H1 (cell line): Measurements from ENCODE around the gene KLHL24. TPM values are rescaled to one million over a fixed set of nuclear protein-coding genes. Genes with fewer than 3 reads are reported as not detected.

Source experiments
- CTCF ChIA-PET: fragments of 300-600 bp; sonication (Branson Sonifier 250); formaldehyde crosslinking; loops from one replicate; lab custom pipeline; 2021; ENCODE audit not compliant: partially characterized antibody; lab: Charles Lee
- POLR2A ChIA-PET: fragments of 300-600 bp; sonication (Branson Sonifier 250); formaldehyde crosslinking; loops from one replicate; lab custom pipeline; 2021; ENCODE audit warnings: inconsistent platforms; ENCODE audit not compliant: partially characterized antibody; lab: Charles Lee
- DNase-seq, 2 experiments: peaks; one replicate each; pipeline versions ENCODE4 v3.0.0 to v3.0.0-alpha.2; 2010 to 2022; ENCODE audit warnings: low spot score in 2 of 2, low read depth in 1 of 2, mixed read lengths in 1 of 2
- FAIRE-seq: peaks from 2 replicates; lab custom pipeline; 2011; peaks lifted over from hg19 to GRCh38; lab: Jason Lieb, UNC
- H2AFZ ChIP-seq: 2 replicates; pipeline ENCODE4 v1.8.1; 2012; ENCODE audit warnings: low read length, inconsistent platforms
- H2AK5ac ChIP-seq: 2 replicates; pipeline ENCODE4 v1.6.1; 2013; ENCODE audit warnings: low read depth, low read length
- H2BK120ac ChIP-seq: replicated peaks from 2 replicates; pipeline ENCODE3; 2013; ENCODE audit warnings: low read depth, low read length, inconsistent platforms
- H2BK12ac ChIP-seq: 2 replicates; pipeline ENCODE4 v1.6.1; 2013; ENCODE audit warnings: low read depth, low read length
- H2BK15ac ChIP-seq: 2 replicates; pipeline ENCODE4 v1.6.1; 2013; ENCODE audit warnings: low read length
- H2BK20ac ChIP-seq: 2 replicates; pipeline ENCODE4 v1.6.1; 2013; ENCODE audit warnings: low read length
- H2BK5ac ChIP-seq: 2 replicates; pipeline ENCODE4 v1.6.1; 2013; ENCODE audit warnings: low read depth, low read length
- H3K14ac ChIP-seq: 2 replicates; pipeline ENCODE4 v1.6.1; 2013; ENCODE audit warnings: inconsistent platforms; ENCODE audit not compliant: insufficient read length
- H3K18ac ChIP-seq: 2 replicates; pipeline ENCODE4 v1.6.1; 2013; ENCODE audit warnings: low read length; ENCODE audit errors: extremely low read depth
- H3K23ac ChIP-seq: 2 replicates; pipeline ENCODE4 v1.6.1; 2013; ENCODE audit warnings: inconsistent platforms; ENCODE audit not compliant: insufficient read length
- H3K23me2 ChIP-seq: 2 replicates; pipeline ENCODE4 v1.6.1; 2013; ENCODE audit warnings: low read depth, low read length
- H3K27ac ChIP-seq: 2 replicates; pipeline ENCODE4 v1.6.1; 2011; ENCODE audit warnings: low read depth, low read length, inconsistent platforms
- H3K27me3 ChIP-seq, 4 experiments: replicated peaks in 1 of 4; 1 replicate in 1 of 4; 2 replicates in 3 of 4; pipeline versions ENCODE4 v1.6.1 to v1.8.1; 2011 to 2013; ENCODE audit warnings: low read length in 3 of 4, mild to moderate bottlenecking in 3 of 4, inconsistent platforms in 2 of 4, mixed read lengths in 2 of 4, moderate library complexity in 1 of 4; ENCODE audit not compliant: control insufficient read depth in 3 of 4, insufficient read depth in 3 of 4; ENCODE audit errors: extremely low read depth in 1 of 4
- H3K36me3 ChIP-seq, 4 experiments: 2 replicates each; pipeline versions ENCODE4 v1.6.1 to v1.8.1; 2011 to 2013; ENCODE audit warnings: mild to moderate bottlenecking in 4 of 4, low read length in 3 of 4, moderate library complexity in 2 of 4, control low read depth in 1 of 4, inconsistent platforms in 1 of 4; ENCODE audit not compliant: insufficient read depth in 4 of 4, control insufficient read depth in 2 of 4
- H3K4ac ChIP-seq: replicated peaks from 2 replicates; pipeline ENCODE3; 2013; ENCODE audit warnings: low read length, low read depth, mixed read lengths, inconsistent platforms; ENCODE audit not compliant: insufficient read length
- H3K4me1 ChIP-seq, 4 experiments: replicated peaks in 1 of 4; 1 replicate in 1 of 4; 2 replicates in 3 of 4; pipeline versions ENCODE4 v1.6.1 to v1.8.1; 2011 to 2013; ENCODE audit warnings: low read length in 3 of 4, inconsistent platforms in 2 of 4, mixed read lengths in 1 of 4; ENCODE audit not compliant: insufficient read depth in 4 of 4, control insufficient read depth in 3 of 4
- H3K4me2 ChIP-seq, 2 experiments: 2 replicates each; pipeline versions ENCODE4 v1.6.1 to v1.8.1; 2011 to 2013; ENCODE audit warnings: low read depth in 2 of 2, low read length in 2 of 2, control low read depth in 1 of 2, inconsistent platforms in 1 of 2, mild to moderate bottlenecking in 1 of 2; ENCODE audit not compliant: insufficient read depth in 1 of 2
- H3K4me3 ChIP-seq, 4 experiments: fragments of 200-600, 300-600 bp in 1 of 4; sonication (generic), shearing (Covaris generic), sonication (Bioruptor Twin) in 1 of 4; 2 replicates each; pipeline versions ENCODE4 v1.5.1 to v1.8.1; 2011 to 2016; ENCODE audit warnings: low read length in 4 of 4, low read depth in 3 of 4, control low read depth in 2 of 4, inconsistent platforms in 2 of 4, mild to moderate bottlenecking in 2 of 4, mixed read lengths in 1 of 4, moderate library complexity in 1 of 4; ENCODE audit not compliant: insufficient read depth in 2 of 4; ENCODE audit errors: extremely low read depth in 1 of 4
- H3K56ac ChIP-seq: replicated peaks from 2 replicates; pipeline ENCODE3; 2013; ENCODE audit warnings: low read depth, mild to moderate bottlenecking, mixed read lengths, low read length, inconsistent platforms; ENCODE audit not compliant: insufficient read length
- H3K79me1 ChIP-seq: 2 replicates; pipeline ENCODE4 v1.6.1; 2013; ENCODE audit warnings: low read depth, low read length, control low read depth
- H3K79me2 ChIP-seq, 2 experiments: 2 replicates each; pipeline versions ENCODE4 v1.6.1 to v1.8.1; 2012 to 2013; ENCODE audit warnings: low read length in 2 of 2, mild to moderate bottlenecking in 2 of 2, inconsistent platforms in 1 of 2; ENCODE audit not compliant: insufficient read depth in 2 of 2, control insufficient read depth in 1 of 2
- H3K9ac ChIP-seq, 4 experiments: replicated peaks in 1 of 4; 1 replicate in 1 of 4; 2 replicates in 3 of 4; pipeline versions ENCODE4 v1.6.1 to v1.8.1; 2011 to 2013; ENCODE audit warnings: low read depth in 3 of 4, low read length in 3 of 4, control low read depth in 2 of 4, mild to moderate bottlenecking in 2 of 4, moderate library complexity in 2 of 4, inconsistent platforms in 1 of 4; ENCODE audit errors: extremely low read depth in 1 of 4
- H3K9me3 ChIP-seq, 2 experiments: 2 replicates each; pipeline versions ENCODE4 v1.6.1 to v1.8.1; 2012 to 2013; ENCODE audit warnings: mild to moderate bottlenecking in 2 of 2, moderate library complexity in 2 of 2, control low read depth in 1 of 2, inconsistent platforms in 1 of 2, low read depth in 1 of 2, low read length in 1 of 2, mixed read lengths in 1 of 2; ENCODE audit not compliant: insufficient read depth in 2 of 2
- H4K20me1 ChIP-seq, 2 experiments: replicated peaks in 1 of 2; 2 replicates each; pipeline versions ENCODE3 to v1.8.1; 2011 to 2013; ENCODE audit warnings: inconsistent platforms in 2 of 2, low read length in 2 of 2, mild to moderate bottlenecking in 1 of 2; ENCODE audit not compliant: insufficient read depth in 2 of 2, control insufficient read depth in 1 of 2
- H4K5ac ChIP-seq: 2 replicates; pipeline ENCODE4 v1.6.1; 2013; ENCODE audit warnings: low read length, low read depth, mixed read lengths, inconsistent platforms; ENCODE audit not compliant: insufficient read length
- H4K8ac ChIP-seq: 2 replicates; pipeline ENCODE4 v1.8.0; 2013; ENCODE audit warnings: mild to moderate bottlenecking, moderate library complexity, low read length, inconsistent platforms; ENCODE audit not compliant: insufficient read depth; ENCODE audit errors: extremely low read depth
- H4K91ac ChIP-seq: replicated peaks from 2 replicates; pipeline ENCODE3; 2013; ENCODE audit warnings: low read length, mixed read lengths, inconsistent platforms; ENCODE audit not compliant: insufficient read length
- POLR2A ChIP-seq, 2 experiments: IDR thresholded peaks; 1 replicate in 1 of 2; 2 replicates in 1 of 2; pipeline ENCODE4 v1.6.1; 2011; ENCODE audit warnings: low read depth in 2 of 2, low read length in 2 of 2, mild to moderate bottlenecking in 2 of 2; ENCODE audit errors: control extremely low read depth in 1 of 2
- WGBS, 2 experiments: shearing (Covaris generic) in 1 of 2; methylation state at CpG; one replicate each; pipeline versions ENCODE4 v1.1.6 to v1.1.7; 2013 to 2015; ENCODE audit warnings: low lambda C conversion rate in 2 of 2, mixed read lengths in 2 of 2, inconsistent platforms in 1 of 2, low coverage in 1 of 2, missing lambda C conversion rate in 1 of 2; ENCODE audit not compliant: insufficient replicate concordance in 2 of 2, insufficient coverage in 1 of 2, insufficient read length in 1 of 2; ENCODE audit errors: extremely low coverage in 1 of 2, missing lambda C conversion rate in 1 of 2; 5-methylcytosine and 5-hydroxymethylcytosine counted together
- polyA plus RNA-seq, 7 experiments: library from polyadenylated mRNA; depleted of rRNA in 3 of 7; stranded (reverse) in 5 of 7; unstranded in 2 of 7; fragments of >200 nt in 5 of 7; fragments of 200-250 nt in 2 of 7; gene quantifications; 1 replicate in 5 of 7; 2 replicates in 1 of 7; 4 replicates in 1 of 7; pipeline versions ENCODE4 v1.2.1 to v1.2.3, GENCODE V29; 2011 to 2013; ENCODE audit warnings: missing spikeins in 2 of 7, mixed read lengths in 2 of 7
- total RNA-seq: library from RNA; stranded (reverse); fragmentation: NEBNext Ultra II Directional; extraction: Animal tissue kit (Norgen Biotek cat#: 25700); gene quantifications from 2 replicates; pipeline ENCODE4 v1.2.1, GENCODE V29; 2021

Gene KLHL24
- total and polyA plus RNA-seq, 2 of the 8 experiments (the other 6 are each of a cell fraction or from before 2014, with no cell fraction given), result 12.5 to 36.2 TPM

GRCh38 chr3:183699238-183699947 lies 64.0 kb downstream of the KLHL24 start:
- Histone ChIP-seq H3K4me3 (peak overlapping the region; percentile 59 to 96 (median 94)), H3K23ac (no peak overlapping the region), H3K9ac (peak overlapping the region in 3 of 4 experiments; percentile 29 to 90 (median 56); a peak in 5 of 7 replicates), H3K79me1 (peaks cover 2% of the 10 kb centered on the region; the same call in 1 of the 2 replicates), H4K5ac (no peak overlapping the region), H3K4me1 (peaks cover 0 to 15% (median 3%) of the 10 kb centered on the region in 4 experiments; a peak in 4 of 7 replicates), H3K79me2 (peaks cover 48 to 64% of the 10 kb centered on the region in 2 experiments), H3K4me2 (peak overlapping the region; percentile 71 to 100), H3K23me2 (peaks cover 10% of the 10 kb centered on the region; the same call in 1 of the 2 replicates), H2BK15ac (no peak overlapping the region), H3K14ac (no peak overlapping the region), H3K18ac (peak overlapping the region; percentile 55; the same call in 1 of the 2 replicates), H2AK5ac (no peak overlapping the region), H2BK12ac (no peak overlapping the region), H3K9me3 (no peaks in the 10 kb centered on the region), H4K20me1 (peaks cover 6 to 9% of the 10 kb centered on the region in 2 experiments), H3K27me3 (no peaks in the 10 kb centered on the region), H2AFZ (no peak overlapping the region), H3K56ac (no peak overlapping the region), H2BK5ac (0 out of 2 replicates have a peak overlapping the region, but pooled peaks have one; percentile 1), H4K91ac (no peak overlapping the region), H2BK120ac (no peak overlapping the region), H3K36me3 (peaks cover 0 to 6% (median 0%) of the 10 kb centered on the region in 4 experiments; a peak in 2 of 8 replicates), H4K8ac (no peak overlapping the region), H3K27ac (no peak overlapping the region), H2BK20ac (no peak overlapping the region), H3K4ac (no peak overlapping the region)
- DNase-seq (no peak), FAIRE-seq (no peak)
- 27 to 100% methylated on average over 1 to 13 of the region's 13 CpGs for WGBS, 2 experiments
- no peak for TF ChIP-seq POLR2A (IDR thresholded peaks at IDR 0.05; ENCODE audit: control extremely low read depth in 1 of 2, low read depth in 2 of 2, low read length in 2 of 2)
- ChIA-PET CTCF (interaction anchor here (0.7 to 1.0 kb wide), 3 partner anchors 16 to 166 kb away, joined by 3 to 4 read pairs (median 3); no protein-coding TSS in a partner anchor), POLR2A (interaction anchor here (1.0 to 3.5 kb wide), 4 partner anchors 10 to 212 kb away, joined by 3 to 33 read pairs (median 8); partner anchors contain the start of gene KLHL24)
